Fibroblast of the aortic adventitia (primary cell): ENCODE data around the gene THOC6. TPM values are rescaled to one million over a fixed set of nuclear protein-coding genes. Genes with fewer than 3 reads are reported as not detected.

Experiments used
- DNase-seq: peaks from one replicate; pipeline ENCODE4 v3.0.0-alpha.2; 2010; ENCODE audit warnings: low read depth
- H3K4me3 ChIP-seq: 2 replicates; pipeline ENCODE4 v1.5.1; 2011; ENCODE audit warnings: low read depth, mild to moderate bottlenecking, control low read depth, low read length, moderate library complexity
- total RNA-seq: library from RNA; depleted of rRNA; stranded (reverse); fragments of >200 nt; gene quantifications from 2 replicates; pipeline ENCODE4 v1.2.3, GENCODE V29; 2012; ENCODE audit warnings: low replicate concordance
- TF ChIP-seq, protein P1 (sequence below): IDR thresholded peaks from 2 replicates; pipeline ENCODE4 v1.5.1; 2011; ENCODE audit warnings: mild to moderate bottlenecking, low read length, control low read depth, inconsistent platforms; ENCODE audit not compliant: insufficient read depth

The THOC6 gene
- total RNA-seq, 1 donor: 30.2 TPM

DNA sequence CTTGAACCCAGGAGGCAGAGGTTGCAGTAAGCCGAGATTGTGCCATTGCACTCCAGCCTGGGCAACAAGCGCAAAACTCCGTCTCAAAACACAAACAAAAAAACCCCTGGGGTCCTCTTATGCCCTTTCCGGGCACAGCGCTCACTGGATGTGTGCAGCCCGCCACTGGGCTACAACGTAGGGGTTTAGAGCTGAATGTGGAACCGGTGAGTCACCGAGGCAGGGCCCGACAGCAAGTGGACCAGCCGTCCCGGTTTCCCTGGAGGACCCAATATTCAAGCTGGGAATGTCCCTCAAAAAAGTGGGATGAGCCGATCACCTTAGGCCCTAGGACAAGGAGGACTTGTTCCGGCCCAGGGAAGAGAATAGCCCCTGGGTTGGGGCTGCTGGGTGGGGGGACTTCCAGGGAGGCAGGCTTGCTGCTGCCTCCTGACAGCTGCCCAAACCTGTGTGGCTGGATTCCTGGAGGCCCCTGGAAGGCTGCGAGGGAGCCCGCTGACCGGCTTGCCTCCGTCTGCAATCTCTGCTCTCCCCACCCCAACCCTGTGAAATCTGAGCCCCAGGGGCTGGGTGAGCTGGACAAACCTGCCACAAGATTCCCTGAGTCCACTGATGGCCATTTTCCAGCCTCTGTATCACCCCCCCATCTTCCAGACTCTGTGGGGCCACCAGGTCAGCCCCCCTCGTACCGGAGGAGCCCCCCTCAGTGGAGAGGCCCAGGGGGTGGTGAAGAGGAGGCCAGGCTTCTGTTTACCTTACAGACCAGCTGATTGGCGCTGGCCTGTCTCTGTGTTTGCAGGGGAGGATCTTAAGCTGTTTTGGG is 14.1 kb upstream of the THOC6 start:
- no peak overlapping the region for H3K4me3 ChIP-seq
- no peak for DNase-seq
- TF ChIP-seq, protein P1, sequence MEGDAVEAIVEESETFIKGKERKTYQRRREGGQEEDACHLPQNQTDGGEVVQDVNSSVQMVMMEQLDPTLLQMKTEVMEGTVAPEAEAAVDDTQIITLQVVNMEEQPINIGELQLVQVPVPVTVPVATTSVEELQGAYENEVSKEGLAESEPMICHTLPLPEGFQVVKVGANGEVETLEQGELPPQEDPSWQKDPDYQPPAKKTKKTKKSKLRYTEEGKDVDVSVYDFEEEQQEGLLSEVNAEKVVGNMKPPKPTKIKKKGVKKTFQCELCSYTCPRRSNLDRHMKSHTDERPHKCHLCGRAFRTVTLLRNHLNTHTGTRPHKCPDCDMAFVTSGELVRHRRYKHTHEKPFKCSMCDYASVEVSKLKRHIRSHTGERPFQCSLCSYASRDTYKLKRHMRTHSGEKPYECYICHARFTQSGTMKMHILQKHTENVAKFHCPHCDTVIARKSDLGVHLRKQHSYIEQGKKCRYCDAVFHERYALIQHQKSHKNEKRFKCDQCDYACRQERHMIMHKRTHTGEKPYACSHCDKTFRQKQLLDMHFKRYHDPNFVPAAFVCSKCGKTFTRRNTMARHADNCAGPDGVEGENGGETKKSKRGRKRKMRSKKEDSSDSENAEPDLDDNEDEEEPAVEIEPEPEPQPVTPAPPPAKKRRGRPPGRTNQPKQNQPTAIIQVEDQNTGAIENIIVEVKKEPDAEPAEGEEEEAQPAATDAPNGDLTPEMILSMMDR: no peak

- H3K4me3 ChIP-seq: no peak overlapping the region
- TF ChIP-seq, protein P1: no peak
- no peak for DNase-seq
These were observed 13.3 kb upstream of the THOC6 start for GRCh38 chr16:3010510-3010909.

DNA sequence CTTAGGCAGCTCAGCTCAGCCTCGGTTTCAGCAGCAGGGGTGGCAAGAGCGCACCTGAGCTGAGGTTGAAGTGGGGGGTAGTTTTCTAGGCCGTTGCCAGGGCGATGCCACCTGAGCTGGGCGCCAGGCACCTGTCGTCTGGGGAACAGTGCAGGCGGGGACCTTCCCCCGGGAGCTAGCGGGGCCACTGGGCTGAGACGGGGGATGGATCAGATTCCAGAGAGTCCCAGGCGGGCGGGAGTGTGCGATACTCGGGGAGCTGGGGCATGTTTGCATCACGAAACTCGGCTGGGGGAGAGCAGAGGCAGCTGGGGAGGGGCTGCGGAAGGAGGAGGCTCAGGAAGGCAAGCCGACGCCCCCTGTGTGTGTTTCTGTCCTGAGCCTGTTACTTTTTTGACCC is 11.6 kb upstream of the THOC6 start:
- H3K4me3 ChIP-seq: no peak overlapping the region
- no peak for DNase-seq
- TF ChIP-seq, protein P1: no peak

DNA sequence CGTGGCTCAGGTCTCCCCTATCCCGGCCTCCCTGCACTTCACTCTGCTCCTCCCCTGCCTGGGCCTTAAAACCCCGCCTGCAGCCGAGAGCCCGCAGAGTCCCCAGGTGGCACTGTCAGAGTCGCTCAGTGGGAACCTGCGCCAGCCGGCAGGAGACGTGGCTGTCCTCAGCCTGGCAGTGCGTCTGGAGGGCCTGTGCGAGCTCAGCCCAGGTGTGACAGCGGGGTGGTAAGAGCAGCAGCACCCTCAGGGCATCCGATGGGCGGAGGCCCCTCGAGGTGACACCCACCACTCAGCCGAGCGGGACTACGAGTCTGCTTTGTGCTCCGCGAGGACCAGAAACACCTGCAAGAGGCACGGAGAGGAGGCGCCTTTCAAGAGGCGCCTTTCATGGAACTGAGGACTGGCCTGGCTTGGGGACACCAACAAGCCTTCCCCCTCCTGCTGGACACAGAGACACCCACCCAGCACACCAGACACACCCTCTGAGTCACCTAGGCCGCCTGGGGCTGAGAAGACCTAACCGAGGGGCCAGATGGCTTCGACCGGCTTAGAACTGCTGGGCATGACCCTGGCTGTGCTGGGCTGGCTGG is 10.9 kb upstream of the THOC6 start, which contains the start of gene CLDN9:
Gene CLDN9 (plus strand): TSS at position 96 of the 593 bp plus-strand sequence. CDS start 440 bp downstream, at position 536.
- TF ChIP-seq, protein P1: no peak

GRCh38 chr16:3013491-3013951 is 10.3 kb upstream of the THOC6 start:
- H3K4me3 ChIP-seq: no peak overlapping the region
- TF ChIP-seq, protein P1: no peak
- no peak for DNase-seq

More for the DNA sequence above, 10.9 kb upstream of the THOC6 start, which contains the start of gene CLDN9:
- DNase-seq: no peak
- H3K4me3 ChIP-seq: no peak within 1 kb of the TSS

DNA sequence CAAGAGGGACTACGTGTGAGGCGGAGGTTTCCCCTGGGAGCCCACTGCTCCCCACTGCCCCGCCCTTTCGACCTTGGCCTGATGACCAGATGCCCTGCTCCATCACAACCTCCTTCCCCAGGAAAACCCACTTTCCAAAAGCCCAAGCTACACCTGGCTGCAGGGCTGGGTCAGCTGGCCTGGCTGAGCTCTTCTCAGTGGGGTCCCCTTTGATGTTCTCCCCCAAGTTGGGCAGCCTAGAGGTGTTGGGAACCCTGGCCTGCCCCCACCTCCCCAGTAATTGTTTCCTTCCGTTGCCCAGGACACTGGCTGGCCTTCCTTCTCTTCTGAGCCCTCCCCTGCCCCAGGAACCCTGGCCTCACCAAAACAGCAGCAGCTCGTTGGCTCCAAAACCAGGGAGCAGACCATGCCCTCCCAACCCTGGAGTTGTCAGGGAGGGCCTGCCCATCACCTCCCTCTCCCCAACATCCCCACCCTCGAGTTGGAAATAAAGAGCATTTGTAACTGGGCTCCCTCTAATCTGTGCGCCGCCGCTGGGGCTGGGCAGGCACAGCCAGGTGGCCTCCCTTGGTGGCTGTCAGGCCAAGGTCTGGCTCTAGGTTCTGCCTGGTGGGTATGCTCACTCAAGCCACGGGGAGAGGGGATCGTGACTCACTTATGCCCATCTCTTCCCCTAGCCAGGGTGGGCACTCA is 9.7 kb upstream of the THOC6 start:
- TF ChIP-seq, protein P1: no peak
- no peak for DNase-seq
- H3K4me3 ChIP-seq: no peak overlapping the region
